ENCODE results near the gene SCAF4. TPM values are rescaled to one million over a fixed set of nuclear protein-coding genes. Genes with fewer than 3 reads are reported as not detected.

The SCAF4 gene
- total and polyA plus RNA-seq, 2 of the 8 experiments (the other 6 are each of a cell fraction or from before 2014, with no cell fraction given) = 28.9 to 55.1 TPM

GRCh38 chr21:31744182-31744800, 12.4 kb upstream of the SCAF4 start:
- Histone ChIP-seq H4K5ac (ENCODE audit: insufficient read length, low read depth, low read length) (no peak overlapping the region), H4K8ac (ENCODE audit: extremely low read depth, insufficient read depth, low read length) (no peak overlapping the region), H3K56ac (replicated peaks; ENCODE audit: insufficient read length, low read depth, low read length) (no peak overlapping the region), H3K18ac (ENCODE audit: extremely low read depth, low read length) (no peak overlapping the region), H3K79me2 (ENCODE audit: control insufficient read depth in 1 of 2, insufficient read depth in 2 of 2, low read length in 2 of 2) (no peaks in the 10 kb centered on the region), H2AK5ac (ENCODE audit: low read depth, low read length) (no peak overlapping the region), H3K27me3 (replicated peaks in 1 of 4; ENCODE audit: control insufficient read depth in 3 of 4, extremely low read depth in 1 of 4, insufficient read depth in 3 of 4, low read length in 3 of 4) (no peaks in the 10 kb centered on the region), H3K23ac (ENCODE audit: insufficient read length) (no peak overlapping the region), H2BK15ac (ENCODE audit: low read length) (no peak overlapping the region), H2BK20ac (ENCODE audit: low read length) (no peak overlapping the region), H2BK120ac (replicated peaks; ENCODE audit: low read depth, low read length) (no peak overlapping the region), H3K4ac (replicated peaks; ENCODE audit: insufficient read length, low read depth, low read length) (no peak overlapping the region), H3K79me1 (ENCODE audit: low read depth, low read length) (no peaks in the 10 kb centered on the region), H3K4me3 (ENCODE audit: extremely low read depth in 1 of 4, insufficient read depth in 2 of 4, low read depth in 3 of 4, low read length in 4 of 4) (no peak overlapping the region), H4K91ac (replicated peaks; ENCODE audit: insufficient read length, low read length) (no peak overlapping the region), H3K27ac (ENCODE audit: low read depth, low read length) (no peak overlapping the region), H3K4me2 (ENCODE audit: insufficient read depth in 1 of 2, low read depth in 2 of 2, low read length in 2 of 2) (no peak overlapping the region), H3K36me3 (ENCODE audit: control insufficient read depth in 2 of 4, insufficient read depth in 4 of 4, low read length in 3 of 4) (no peaks in the 10 kb centered on the region), H2BK12ac (ENCODE audit: low read depth, low read length) (no peak overlapping the region), H3K4me1 (replicated peaks in 1 of 4; ENCODE audit: control insufficient read depth in 3 of 4, insufficient read depth in 4 of 4, low read length in 3 of 4) (no peaks in the 10 kb centered on the region), H3K9me3 (ENCODE audit: insufficient read depth in 2 of 2, low read depth in 1 of 2, low read length in 1 of 2) (peaks cover 9 to 13% of the 10 kb centered on the region in 2 experiments; a peak in 3 of 4 replicates), H4K20me1 (replicated peaks in 1 of 2; ENCODE audit: control insufficient read depth in 1 of 2, insufficient read depth in 2 of 2, low read length in 2 of 2) (no peaks in the 10 kb centered on the region), H2BK5ac (ENCODE audit: low read depth, low read length) (no peak overlapping the region), H3K14ac (ENCODE audit: insufficient read length) (no peak overlapping the region), H3K9ac (replicated peaks in 1 of 4; ENCODE audit: extremely low read depth in 1 of 4, low read depth in 3 of 4, low read length in 3 of 4) (no peak overlapping the region), H2AFZ (ENCODE audit: low read length) (no peak overlapping the region), H3K23me2 (ENCODE audit: low read depth, low read length) (no peaks in the 10 kb centered on the region)
- DNase-seq (ENCODE audit: low read depth in 1 of 2, low spot score in 2 of 2) (no peak), FAIRE-seq (no peak)
- WGBS, 2 experiments (ENCODE audit: extremely low coverage in 1 of 2, insufficient coverage in 1 of 2, insufficient read length in 1 of 2, insufficient replicate concordance in 2 of 2, low coverage in 1 of 2, low lambda C conversion rate in 2 of 2, missing lambda C conversion rate in 1 of 2) = 89% methylated on average over 5 of the region's 5 CpGs; no CpG with 5 or more reads in 1 of the 2 experiments
- POLR2A ChIA-PET (ENCODE audit: partially characterized antibody) = interaction anchor here (1.6 kb wide), 1 partner anchor 12 kb away, joined by 7 read pairs; no protein-coding TSS in a partner anchor
- CTCF ChIA-PET (ENCODE audit: partially characterized antibody) = no interaction called here
- no peak for TF ChIP-seq TBP (IDR thresholded peaks at IDR 0.05; ENCODE audit: low read depth, low read length)
- no peak for TF ChIP-seq SIX5 (IDR thresholded peaks at IDR 0.05; ENCODE audit: low read depth, low read length)
- TF ChIP-seq ASH2L (IDR thresholded peaks at IDR 0.05; ENCODE audit: low read length) = no peak
